Peyer's patch (tissue), 4 donors: ENCODE results near the gene CDC27. TPM values are rescaled to one million over a fixed set of nuclear protein-coding genes. Genes with fewer than 3 reads are reported as not detected.

ENCODE experiments used
- DNase-seq, 3 donors: peaks; one replicate each; pipeline ENCODE4 v3.0.0-alpha.2; 2017 to 2019
- H3K27ac ChIP-seq, 4 donors: fragments of 200-600 bp; sonication (generic); one replicate each; pipeline ENCODE4 v1.5.1; 2016 to 2019
- H3K27me3 ChIP-seq, 2 donors: fragments of 200-600 bp; sonication (generic); one replicate each; pipeline ENCODE4 v1.5.1; 2019
- H3K36me3 ChIP-seq, 3 donors: fragments of 200-600 bp; sonication (generic); one replicate each; pipeline ENCODE4 v1.5.1; 2016 to 2019
- H3K4me1 ChIP-seq, 4 donors: fragments of 200-600 bp; sonication (generic); one replicate each; pipeline ENCODE4 v1.5.1; 2016 to 2019
- H3K4me3 ChIP-seq, 4 donors: fragments of 200-600 bp; sonication (generic); 1 replicate in 3 of 4; 2 replicates in 1 of 4; pipeline ENCODE4 v1.5.1; 2016 to 2019; ENCODE audit warnings: mild to moderate bottlenecking in 1 of 4
- H3K9me3 ChIP-seq, 4 donors: fragments of 200-600 bp; sonication (generic); one replicate each; pipeline ENCODE4 v1.5.1; 2016 to 2019; ENCODE audit warnings: mild to moderate bottlenecking in 1 of 4
- POLR2A ChIP-seq, 2 donors: fragments of 450-650 bp; IDR thresholded peaks; one replicate each; pipeline ENCODE4 v1.5.1; 2017; ENCODE audit warnings: antibody characterized with exemption in 2 of 2, mild to moderate bottlenecking in 2 of 2, moderate library complexity in 2 of 2
- total RNA-seq, 4 donors: library from RNA; depleted of rRNA; stranded (reverse); fragments of >200 nt; gene quantifications; one replicate each; pipeline ENCODE4 v1.1.0, GENCODE V29; 2016
- TF ChIP-seq, protein P1 (sequence below), 6 experiments: fragments of 450-650 bp in 4 of 6; fragments of 200-600 bp in 2 of 6; sonication (generic) in 1 of 6; IDR thresholded peaks; one replicate each; pipeline ENCODE4 v1.5.1; 2017 to 2019; ENCODE audit warnings: antibody characterized with exemption in 6 of 6, mild to moderate bottlenecking in 3 of 6, moderate library complexity in 1 of 6

Gene CDC27
- total RNA-seq, 4 donors from 2014 or later, result 29.9 to 72.6 (median 47.4) TPM

DNA sequence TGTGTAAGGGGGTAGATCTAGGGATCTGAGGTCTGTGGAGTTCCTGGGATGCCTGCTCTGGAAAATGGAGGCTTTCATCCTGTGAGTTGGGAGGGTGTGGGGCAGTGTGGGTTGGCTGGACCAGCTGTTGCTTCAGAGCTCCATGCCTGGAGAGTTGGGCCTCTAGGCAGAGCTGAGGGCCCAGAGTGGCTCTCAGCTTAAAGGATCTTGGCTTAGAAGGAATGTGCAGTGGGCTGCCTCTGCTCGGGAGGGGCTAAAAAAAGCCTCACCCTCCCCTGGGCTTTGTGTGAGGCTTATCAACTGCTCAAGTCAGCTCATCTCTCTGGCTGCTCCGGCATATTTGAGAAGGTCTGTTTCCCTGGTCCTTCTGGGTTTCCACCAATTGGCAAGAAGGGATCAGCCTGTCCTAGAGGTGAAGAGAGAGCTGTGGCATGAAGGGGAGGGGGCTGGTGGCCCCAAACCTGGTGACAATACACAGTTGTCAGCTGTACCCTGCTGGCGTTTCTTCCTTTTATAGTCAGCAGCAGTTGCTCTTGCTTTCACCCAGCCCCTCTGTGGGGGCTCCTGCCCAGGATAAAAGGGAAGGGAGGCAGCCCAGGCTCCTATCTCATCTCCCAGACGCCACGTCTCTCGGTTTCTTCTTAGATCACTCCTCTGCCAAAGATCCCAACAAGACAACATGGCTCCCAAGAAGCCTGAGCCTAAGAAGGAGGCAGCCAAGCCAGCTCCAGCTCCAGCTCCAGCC is 19.8 kb upstream of the CDC27 start, which contains the start of gene MYL4:
Gene MYL4 (plus strand): TSS at position 605 of the 745 bp plus-strand sequence. CDS start 75 bp downstream, at position 680.
- Histone ChIP-seq H3K9me3 (no peaks in the 10 kb centered on the region), H3K36me3 (no peaks in the 10 kb centered on the region), H3K27ac (no peak within 1 kb of the TSS), H3K4me3 (no peak within 1 kb of the TSS), H3K27me3 (no peaks in the 10 kb centered on the region), H3K4me1 (peaks cover 0 to 21% (median 11%) of the 10 kb centered on the region in 4 donors)
- no peak for DNase-seq
- TF ChIP-seq, protein P1, sequence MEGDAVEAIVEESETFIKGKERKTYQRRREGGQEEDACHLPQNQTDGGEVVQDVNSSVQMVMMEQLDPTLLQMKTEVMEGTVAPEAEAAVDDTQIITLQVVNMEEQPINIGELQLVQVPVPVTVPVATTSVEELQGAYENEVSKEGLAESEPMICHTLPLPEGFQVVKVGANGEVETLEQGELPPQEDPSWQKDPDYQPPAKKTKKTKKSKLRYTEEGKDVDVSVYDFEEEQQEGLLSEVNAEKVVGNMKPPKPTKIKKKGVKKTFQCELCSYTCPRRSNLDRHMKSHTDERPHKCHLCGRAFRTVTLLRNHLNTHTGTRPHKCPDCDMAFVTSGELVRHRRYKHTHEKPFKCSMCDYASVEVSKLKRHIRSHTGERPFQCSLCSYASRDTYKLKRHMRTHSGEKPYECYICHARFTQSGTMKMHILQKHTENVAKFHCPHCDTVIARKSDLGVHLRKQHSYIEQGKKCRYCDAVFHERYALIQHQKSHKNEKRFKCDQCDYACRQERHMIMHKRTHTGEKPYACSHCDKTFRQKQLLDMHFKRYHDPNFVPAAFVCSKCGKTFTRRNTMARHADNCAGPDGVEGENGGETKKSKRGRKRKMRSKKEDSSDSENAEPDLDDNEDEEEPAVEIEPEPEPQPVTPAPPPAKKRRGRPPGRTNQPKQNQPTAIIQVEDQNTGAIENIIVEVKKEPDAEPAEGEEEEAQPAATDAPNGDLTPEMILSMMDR (IDR thresholded peaks at IDR 0.05), result no peak
- TF ChIP-seq POLR2A (IDR thresholded peaks at IDR 0.05), result no peak

DNA sequence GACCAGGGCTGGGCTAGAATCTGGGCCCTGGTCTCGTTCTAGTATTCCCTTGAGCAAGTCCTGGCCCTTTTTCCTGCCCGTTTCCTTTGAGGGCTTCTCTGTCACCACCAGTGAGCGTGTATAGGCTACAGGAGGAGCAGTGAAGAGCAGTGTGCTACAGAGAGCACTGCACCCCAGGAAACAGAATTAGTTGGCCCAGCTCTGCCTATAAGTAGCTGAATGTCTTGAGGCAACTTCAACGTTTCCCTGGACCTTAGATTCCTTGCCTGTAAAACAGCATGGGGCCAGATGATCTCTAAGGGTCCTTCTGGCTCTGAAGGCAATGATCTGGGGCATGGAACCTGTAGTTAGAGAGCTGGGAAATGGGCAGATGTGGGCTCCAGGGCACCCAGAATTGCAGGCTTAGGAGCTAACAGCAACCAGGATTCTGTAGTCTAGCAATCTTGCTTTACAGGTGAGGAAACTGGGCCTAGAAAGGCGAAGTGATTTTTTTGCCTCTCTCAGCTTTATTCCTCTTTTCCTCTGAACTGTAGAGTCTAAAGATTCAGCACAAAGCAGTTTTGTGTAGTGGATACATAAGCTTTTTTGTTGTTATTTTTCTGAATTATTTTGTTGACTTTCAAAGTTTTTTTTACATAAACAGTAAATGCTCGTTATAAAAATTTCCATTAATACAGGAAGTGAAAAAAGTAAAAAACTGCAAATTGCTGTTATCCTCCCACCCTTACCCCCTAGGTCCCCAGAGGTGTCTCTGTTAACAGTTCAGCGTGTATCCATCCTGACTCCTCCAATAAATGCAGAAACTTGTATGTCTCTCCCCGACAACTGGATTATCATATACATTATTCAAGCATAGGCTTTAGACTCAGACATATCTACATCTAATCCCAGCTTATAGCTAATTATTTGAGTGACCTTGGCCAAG is 18.3 kb upstream of the CDC27 start:
- Histone ChIP-seq H3K4me3 (no peak overlapping the region), H3K4me1 (peaks cover 0 to 25% (median 15%) of the 10 kb centered on the region in 4 donors), H3K27ac (peak overlapping the region in 2 of 4 donors; percentile 9 to 82), H3K36me3 (no peaks in the 10 kb centered on the region), H3K27me3 (no peaks in the 10 kb centered on the region), H3K9me3 (no peaks in the 10 kb centered on the region)
- DNase-seq, result no peak
- TF ChIP-seq POLR2A (IDR thresholded peaks at IDR 0.05), result no peak
- TF ChIP-seq, protein P1 (IDR thresholded peaks at IDR 0.05), result no peak

DNA sequence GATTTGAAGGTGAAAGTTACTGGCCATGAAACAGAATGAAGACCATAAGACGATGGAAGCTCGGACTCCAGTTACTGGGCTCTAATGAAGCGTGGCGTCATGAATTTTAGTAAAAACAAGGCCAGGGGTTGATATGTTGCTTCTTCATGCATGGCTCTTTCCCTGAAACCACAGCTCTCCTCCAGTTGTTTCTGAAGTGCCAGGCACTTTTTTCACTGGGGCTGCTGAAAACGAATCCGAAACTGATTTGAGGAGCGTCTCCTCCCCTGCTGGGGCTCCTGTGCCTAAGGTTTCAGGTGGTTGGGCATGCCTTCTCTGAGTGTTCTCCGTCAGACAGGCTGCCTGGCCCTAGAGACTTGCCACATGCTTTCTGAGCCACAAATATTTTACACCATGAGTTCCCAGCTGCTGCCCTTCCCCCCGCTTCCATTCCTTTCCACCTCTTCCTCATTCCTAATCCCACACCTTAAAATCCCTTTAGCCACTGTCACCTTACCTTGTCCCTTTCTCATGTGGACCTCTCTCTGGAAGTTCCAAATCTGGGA is 16.4 kb upstream of the CDC27 start:
- peak in 2 of 3 donors; percentile 78 to 87 for DNase-seq
- Histone ChIP-seq H3K27me3 (no peaks in the 10 kb centered on the region), H3K4me3 (peak overlapping the region in 3 of 4 donors; percentile 5 to 22 (median 9)), H3K4me1 (peaks cover 0 to 25% (median 15%) of the 10 kb centered on the region in 4 donors), H3K9me3 (no peaks in the 10 kb centered on the region), H3K27ac (peak overlapping the region; percentile 75 to 82 (median 77)), H3K36me3 (no peaks in the 10 kb centered on the region)
- TF ChIP-seq POLR2A (IDR thresholded peaks at IDR 0.05), result no peak
- TF ChIP-seq, protein P1 (IDR thresholded peaks at IDR 0.05), result no peak

DNA sequence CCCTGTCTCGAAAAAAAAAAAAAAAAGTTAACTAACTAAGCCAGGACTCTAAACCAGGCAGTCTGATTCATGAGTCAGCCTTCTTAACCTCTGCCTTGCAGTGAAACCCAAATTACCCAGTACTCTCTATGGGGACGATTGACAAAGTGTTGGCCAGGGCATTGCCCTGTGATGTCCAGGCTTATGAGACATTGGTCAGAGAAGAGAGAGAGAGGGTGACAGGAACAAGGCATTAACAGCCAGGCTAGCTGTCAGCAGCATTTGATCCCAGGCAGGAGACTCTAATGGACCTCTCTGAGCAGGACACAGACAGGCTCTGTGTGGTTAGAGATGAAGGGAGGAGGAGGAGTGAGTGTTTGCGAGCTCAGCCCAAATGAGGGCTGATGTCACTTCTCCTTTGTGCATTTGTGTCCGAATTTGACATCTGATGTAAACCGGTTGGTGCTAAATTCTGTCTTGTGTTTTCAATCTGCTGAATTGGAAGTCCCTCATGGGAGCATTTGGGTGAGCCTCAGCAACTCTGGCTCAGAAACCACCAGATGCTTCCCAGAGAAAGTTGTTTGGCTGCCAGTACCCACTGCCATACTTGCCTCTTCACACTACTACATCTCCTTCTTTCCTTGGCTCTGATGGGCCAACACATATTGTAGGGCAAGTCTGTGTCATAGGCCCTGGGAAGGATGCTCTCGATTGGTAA is 15.8 kb upstream of the CDC27 start:
- Histone ChIP-seq H3K4me3 (peak overlapping the region in 3 of 4 donors; percentile 5 to 22 (median 9)), H3K4me1 (peaks cover 0 to 25% (median 15%) of the 10 kb centered on the region in 4 donors), H3K36me3 (no peaks in the 10 kb centered on the region), H3K27me3 (no peaks in the 10 kb centered on the region), H3K9me3 (no peaks in the 10 kb centered on the region), H3K27ac (peak overlapping the region; percentile 75 to 82 (median 77))
- TF ChIP-seq, protein P1 (IDR thresholded peaks at IDR 0.05), result no peak
- TF ChIP-seq POLR2A (IDR thresholded peaks at IDR 0.05), result no peak
- DNase-seq, result peak in 1 of 3 donors; percentile 58
